HepG2 (cell line): ENCODE results near the gene GLIPR1L2. TPM values are rescaled to one million over a fixed set of nuclear protein-coding genes. Genes with fewer than 3 reads are reported as not detected.

Source experiments
- ATAC-seq: fragments of 200-7000 bp; cut with Tn5 transposase; 3 replicates; pipeline ENCODE4 v1.9.1; 2020; ENCODE audit warnings: mild to moderate bottlenecking, moderate library complexity
- BruUV-seq: library from RNA; stranded (reverse); fragments of 400-500 nt; replicated peaks from 2 replicates; lab custom pipeline; 2021; lab: Mats Ljungman, UMichigan
- CTCF ChIA-PET: fragments of 300-600 bp; formaldehyde crosslinking; extraction: SDS; loops from one replicate; lab custom pipeline; 2021; ENCODE audit warnings: low total read pairs, inconsistent platforms, low intra/inter-chr PET ratio; lab: Yijun Ruan, JAX
- POLR2A ChIA-PET: fragments of 350-600 bp; sonication (Branson Sonifier 250); formaldehyde crosslinking; loops from one replicate; lab custom pipeline; 2020; ENCODE audit warnings: antibody characterized with exemption, inconsistent platforms; lab: Yijun Ruan, JAX
- DNase-seq: peaks from one replicate; pipeline ENCODE4 v3.0.0-alpha.2; 2015; ENCODE audit warnings: low spot score
- FAIRE-seq: peaks from 3 replicates; lab custom pipeline; 2011; peaks lifted over from hg19 to GRCh38; lab: Jason Lieb, UNC
- H2AFZ ChIP-seq: one replicate; pipeline ENCODE4 v1.6.1; 2011; ENCODE audit warnings: low read length, inconsistent platforms
- H3K27ac ChIP-seq: fragments of 300-600 bp; 3 replicates; pipeline ENCODE4 v1.8.0; 2011; ENCODE audit warnings: mixed run types, mild to moderate bottlenecking, mixed read lengths, low read length, inconsistent platforms; ENCODE audit not compliant: insufficient read depth; ENCODE audit errors: extremely low read length
- H3K27me3 ChIP-seq, 2 experiments: fragments of 200-600 bp in 1 of 2; 2 replicates in 1 of 2; 3 replicates in 1 of 2; pipeline versions ENCODE4 v1.6.0 to v1.8.0; 2011; ENCODE audit warnings: low read length in 2 of 2, mild to moderate bottlenecking in 2 of 2, moderate library complexity in 2 of 2, inconsistent platforms in 1 of 2; ENCODE audit not compliant: insufficient read depth in 2 of 2, control insufficient read depth in 1 of 2
- H3K36me3 ChIP-seq, 2 experiments: fragments of 200-600 bp in 1 of 2; replicated peaks in 1 of 2; 2 replicates in 1 of 2; 3 replicates in 1 of 2; pipeline versions ENCODE4 v1.5.1 to v1.8.0; 2011; ENCODE audit warnings: low read length in 2 of 2, inconsistent platforms in 1 of 2; ENCODE audit not compliant: insufficient read depth in 2 of 2, control insufficient read depth in 1 of 2
- H3K4me1 ChIP-seq: 2 replicates; pipeline ENCODE4 v1.5.1; 2012; ENCODE audit warnings: low read length, inconsistent platforms; ENCODE audit not compliant: insufficient read depth
- H3K4me2 ChIP-seq: 2 replicates; pipeline ENCODE4 v1.6.0; 2011; ENCODE audit warnings: low read depth, low read length, inconsistent platforms
- H3K4me3 ChIP-seq, 3 experiments: fragments of 200-600 bp in 1 of 3; sonication (generic), shearing (Covaris generic) in 1 of 3; replicated peaks in 1 of 3; 2 replicates each; pipeline ENCODE4 v1.5.1; 2011 to 2016; ENCODE audit warnings: low read length in 3 of 3, inconsistent platforms in 2 of 3, low read depth in 2 of 3, mild to moderate bottlenecking in 2 of 3, control low read depth in 1 of 3, mixed read lengths in 1 of 3; ENCODE audit not compliant: insufficient read depth in 1 of 3
- H3K79me2 ChIP-seq: one replicate; pipeline ENCODE4 v1.6.1; 2011; ENCODE audit warnings: low read length, inconsistent platforms; ENCODE audit not compliant: insufficient read depth
- H3K9ac ChIP-seq: 2 replicates; pipeline ENCODE4 v1.6.0; 2011; ENCODE audit warnings: mild to moderate bottlenecking, low read depth, low read length, inconsistent platforms; ENCODE audit not compliant: insufficient read depth
- H3K9me3 ChIP-seq: 2 replicates; pipeline ENCODE4 v1.5.1; 2012; ENCODE audit warnings: mild to moderate bottlenecking, low read length
- H4K20me1 ChIP-seq: 2 replicates; pipeline ENCODE4 v1.6.0; 2011; ENCODE audit warnings: inconsistent platforms, mild to moderate bottlenecking, low read length, moderate library complexity; ENCODE audit not compliant: insufficient read depth
- AGO1 ChIP-seq: fragments of 200-400 bp; formaldehyde crosslinking; IDR thresholded peaks from 2 replicates; pipeline ENCODE4 v1.6.1; 2017; ENCODE audit warnings: mild to moderate bottlenecking, low read depth, low read length, moderate library complexity; ENCODE audit not compliant: poor library complexity, severe bottlenecking
- ARNT ChIP-seq: fragments of 450-650 bp; IDR thresholded peaks from 2 replicates; pipeline ENCODE4 v1.6.1; 2017
- EHMT2 ChIP-seq: fragments of 200-600 bp; sonication (generic); IDR thresholded peaks from 2 replicates; pipeline ENCODE4 v1.7.0; 2017; ENCODE audit warnings: antibody characterized with exemption, low read depth, low read length, borderline replicate concordance
- HDAC2 ChIP-seq: sonication (generic); formaldehyde crosslinking; IDR thresholded peaks from 2 replicates; pipeline ENCODE4 v1.4.0; 2020; ENCODE audit warnings: missing genetic modification reagents
- HNRNPK ChIP-seq: fragments of 200-400 bp; formaldehyde crosslinking; IDR thresholded peaks from 2 replicates; pipeline ENCODE4 v1.6.1; 2018; ENCODE audit warnings: low read length, low read depth, moderate library complexity, mild to moderate bottlenecking; ENCODE audit not compliant: poor library complexity, severe bottlenecking
- KIAA2018 ChIP-seq: sonication (generic); formaldehyde crosslinking; IDR thresholded peaks from 2 replicates; pipeline ENCODE4 v1.5.0; 2020; ENCODE audit warnings: mild to moderate bottlenecking, missing genetic modification reagents, borderline replicate concordance
- MAF1 ChIP-seq: sonication (generic); formaldehyde crosslinking; IDR thresholded peaks from 2 replicates; pipeline ENCODE4 v1.5.0; 2020; ENCODE audit warnings: missing genetic modification reagents, borderline replicate concordance
- RFX3 ChIP-seq: IDR thresholded peaks from 2 replicates; pipeline ENCODE4 v1.6.1; 2016; ENCODE audit warnings: missing biosample characterization, missing genetic modification reagents
- SETDB1 ChIP-seq: sonication (generic); formaldehyde crosslinking; IDR thresholded peaks from 2 replicates; pipeline ENCODE4 v1.5.1; 2020; ENCODE audit warnings: missing genetic modification reagents, mild to moderate bottlenecking, borderline replicate concordance
- SIN3B ChIP-seq: fragments of 150-350 bp; IDR thresholded peaks from 2 replicates; pipeline ENCODE4 v1.6.1; 2014; ENCODE audit warnings: low read length
- TFAP4 ChIP-seq: sonication (generic); IDR thresholded peaks from 2 replicates; pipeline ENCODE4 v1.6.1; 2016; ENCODE audit warnings: low read depth, borderline replicate concordance
- ZFY ChIP-seq: sonication (generic); formaldehyde crosslinking; IDR thresholded peaks from 2 replicates; pipeline ENCODE4 v1.4.0; 2020; ENCODE audit warnings: missing genetic modification reagents
- ZNF441 ChIP-seq: sonication (generic); formaldehyde crosslinking; IDR thresholded peaks from 2 replicates; pipeline ENCODE4 v1.7.0; 2021; ENCODE audit warnings: missing genetic modification reagents, borderline replicate concordance
- ZNF589 ChIP-seq: sonication (generic); formaldehyde crosslinking; conservative IDR thresholded peaks from 2 replicates; pipeline ENCODE4 v1.8.0; 2022; ENCODE audit warnings: mild to moderate bottlenecking, moderate library complexity, missing genetic modification reagents
- WGBS: methylation state at CpG from one replicate; pipeline ENCODE4 v1.1.6; 2017; ENCODE audit warnings: low lambda C conversion rate; 5-methylcytosine and 5-hydroxymethylcytosine counted together
- in situ Hi-C: cut with HindIII; loops from 2 replicates; pipeline ENCODE4 v1.10.0; 2017; ENCODE audit warnings: low pct_unique_long_range_greater_than_20kb; ENCODE audit not compliant: extremely low pct_ligation_motif_present
- intact Hi-C: fragments of 100-400 bp; cut with micrococcal nuclease; formaldehyde crosslinking; loops from one replicate; pipeline ENCODE4 v1.10.0; 2022; ENCODE audit not compliant: unreplicated experiment
- polyA plus RNA-seq, 8 experiments: library from polyadenylated mRNA; depleted of rRNA in 3 of 8; stranded (reverse) in 7 of 8; unstranded in 1 of 8; fragments of >200 nt; fragmentation: Illumina TruSeq in 4 of 8; extraction: Trizol in 4 of 8; gene quantifications; 2 replicates each; pipeline versions ENCODE4 v1.2.1 to v1.2.3, GENCODE V29; 2011 to 2016; ENCODE audit warnings: low read depth in 4 of 8, missing spikeins in 1 of 8, mixed read lengths in 1 of 8; ENCODE audit not compliant: insufficient read depth in 1 of 8
- total RNA-seq, 5 experiments: library from RNA; depleted of rRNA; stranded (reverse); fragments of >200 nt; fragmentation: Illumina TruSeq; extraction: Trizol; gene quantifications; 2 replicates each; pipeline ENCODE4 v1.2.3, GENCODE V29; 2016; ENCODE audit warnings: low read depth in 1 of 5
- TF ChIP-seq, protein P1 (sequence below): IDR thresholded peaks from 2 replicates; pipeline ENCODE4 v1.6.1; 2016; ENCODE audit warnings: missing compliant biosample characterization, missing genetic modification reagents, borderline replicate concordance

GLIPR1L2 gene
- total and polyA plus RNA-seq, 2 of the 13 experiments (the other 11 are each of a cell fraction or from before 2014, with no cell fraction given): not detected

- TF ChIP-seq, protein P1, sequence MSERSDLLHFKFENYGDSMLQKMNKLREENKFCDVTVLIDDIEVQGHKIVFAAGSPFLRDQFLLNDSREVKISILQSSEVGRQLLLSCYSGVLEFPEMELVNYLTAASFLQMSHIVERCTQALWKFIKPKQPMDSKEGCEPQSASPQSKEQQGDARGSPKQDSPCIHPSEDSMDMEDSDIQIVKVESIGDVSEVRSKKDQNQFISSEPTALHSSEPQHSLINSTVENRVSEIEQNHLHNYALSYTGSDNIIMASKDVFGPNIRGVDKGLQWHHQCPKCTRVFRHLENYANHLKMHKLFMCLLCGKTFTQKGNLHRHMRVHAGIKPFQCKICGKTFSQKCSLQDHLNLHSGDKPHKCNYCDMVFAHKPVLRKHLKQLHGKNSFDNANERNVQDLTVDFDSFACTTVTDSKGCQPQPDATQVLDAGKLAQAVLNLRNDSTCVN: no peak
- TF ChIP-seq, all 625 proteins: peak for 0
Measured at GRCh38 chr12:75341873-75342272, 49.0 kb upstream of the GLIPR1L2 start (continued).

GRCh38 chr12:75345531-75345930 is 45.4 kb upstream of the GLIPR1L2 start:
- no peak for DNase-seq
- FAIRE-seq: no peak
- TF ChIP-seq SETDB1 (CRISPR knock-in tag): no peak
- no peak for TF ChIP-seq MAF1 (CRISPR knock-in tag)
- TF ChIP-seq AGO1: no peak
- TF ChIP-seq TFAP4: no peak
- no peak for TF ChIP-seq ZNF441
- no peak for TF ChIP-seq RFX3 (CRISPR knock-in tag)
- no peak for TF ChIP-seq SIN3B
- TF ChIP-seq ZFY (CRISPR knock-in tag): no peak
- no peak for TF ChIP-seq HDAC2 (CRISPR knock-in tag)
- no peak for TF ChIP-seq HNRNPK
- TF ChIP-seq EHMT2: no peak
- TF ChIP-seq ZNF589 (CRISPR knock-in tag): no peak
- TF ChIP-seq KIAA2018 (CRISPR knock-in tag): no peak
- no peak for TF ChIP-seq ARNT
- H3K36me3 ChIP-seq: no peaks in the 10 kb centered on the region
- ATAC-seq: no peak
- H3K4me1 ChIP-seq: no peaks in the 10 kb centered on the region
- no peak overlapping the region for H3K9ac ChIP-seq
- no peaks in the 10 kb centered on the region for H3K27me3 ChIP-seq
- no peaks in the 10 kb centered on the region for H3K79me2 ChIP-seq
- CTCF ChIA-PET: no interaction called here
- WGBS: 2% methylated on average over 2 of the region's 2 CpGs
- H3K4me3 ChIP-seq: no peak overlapping the region
- POLR2A ChIA-PET: no interaction called here
- intact Hi-C loops (no loop called here), in situ Hi-C loops (no loop called here)
- no peaks in the 10 kb centered on the region for H3K9me3 ChIP-seq
- no peak overlapping the region for H2AFZ ChIP-seq
- H3K4me2 ChIP-seq: no peak overlapping the region
- H4K20me1 ChIP-seq: no peaks in the 10 kb centered on the region
- H3K27ac ChIP-seq: no peak overlapping the region
- BruUV-seq: no TSS peak
